ENCODE results near the gene TAPT1. TPM values are rescaled to one million over a fixed set of nuclear protein-coding genes. Genes with fewer than 3 reads are reported as not detected.

TAPT1 gene
- total RNA-seq, 1 experiment from 2014 or later: 11.1 TPM

DNA sequence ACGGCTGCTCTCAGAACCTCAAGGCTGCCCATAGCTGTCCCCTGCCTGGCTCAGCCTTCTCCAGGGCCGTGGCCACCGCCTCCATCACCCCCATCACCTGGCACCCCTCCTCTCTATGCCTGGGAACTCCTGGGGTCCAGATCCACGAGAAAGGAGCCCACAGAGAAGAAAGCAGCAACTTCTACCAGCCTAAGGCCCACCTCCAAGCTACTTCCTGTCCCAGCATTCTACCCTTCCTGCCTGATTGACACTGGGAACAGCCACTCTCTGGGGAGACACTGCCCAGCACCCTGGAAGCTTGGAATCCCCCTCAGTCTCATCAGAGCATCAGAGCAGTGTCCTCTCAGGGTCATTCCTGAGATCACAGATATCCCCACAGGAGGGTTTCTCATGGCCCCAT lies 105.6 kb downstream of the TAPT1 start:
- Histone ChIP-seq H2BK5ac (ENCODE audit: insufficient read length, low read length) (no peak overlapping the region), H3K79me2 (ENCODE audit: insufficient read depth, low read length) (no peaks in the 10 kb centered on the region), H3K23me2 (ENCODE audit: insufficient read length, low read depth, low read length, poor library complexity, severe bottlenecking) (no peaks in the 10 kb centered on the region), H4K20me1 (ENCODE audit: control insufficient read depth, insufficient read depth, insufficient read length) (no peaks in the 10 kb centered on the region), H2BK15ac (ENCODE audit: low read depth, low read length) (no peak overlapping the region), H3K9me3 (ENCODE audit: control insufficient read depth, low read depth, low read length) (no peaks in the 10 kb centered on the region), H3T11ph (ENCODE audit: low read length) (no peak overlapping the region), H3K4ac (ENCODE audit: low read depth, low read length) (no peak overlapping the region), H3K18ac (ENCODE audit: insufficient read length, low read depth, low read length) (no peak overlapping the region), H2AK5ac (ENCODE audit: insufficient read length, low read length) (no peak overlapping the region), H2BK12ac (ENCODE audit: insufficient read length, low read depth, low read length) (no peak overlapping the region), H4K8ac (replicated peaks; ENCODE audit: insufficient read length, low read depth, low read length) (no peak overlapping the region), H2AFZ (ENCODE audit: low read length) (no peak overlapping the region), H3K56ac (ENCODE audit: insufficient read length, low read depth, low read length) (no peak overlapping the region), H2BK20ac (ENCODE audit: low read depth, low read length, poor library complexity, severe bottlenecking) (no peak overlapping the region), H4K5ac (ENCODE audit: insufficient read length, low read depth, low read length) (no peak overlapping the region), H3K27me3 (ENCODE audit: insufficient read depth, low read length) (no peaks in the 10 kb centered on the region), H3K27ac (ENCODE audit: insufficient read length, low read depth, low read length) (no peak overlapping the region), H4K91ac (ENCODE audit: insufficient read length, low read depth, low read length) (no peak overlapping the region), H3K23ac (ENCODE audit: insufficient read length, low read depth, low read length) (no peak overlapping the region), H3K79me1 (ENCODE audit: insufficient read depth, low read depth, low read length, poor library complexity, severe bottlenecking) (no peaks in the 10 kb centered on the region), H3K4me2 (ENCODE audit: insufficient read depth, insufficient read length, low read length) (no peak overlapping the region), H2BK120ac (ENCODE audit: low read depth, low read length, poor library complexity, severe bottlenecking) (no peak overlapping the region), H3K9ac (ENCODE audit: extremely low read depth, insufficient read length, low read length) (no peak overlapping the region), H3K4me1 (ENCODE audit: insufficient read depth, low read length) (no peaks in the 10 kb centered on the region), H3K14ac (ENCODE audit: insufficient read depth, low read length) (no peak overlapping the region)
- H3K27me3 Mint-ChIP-seq (ENCODE audit: low read depth): peaks cover 10% of the 10 kb centered on the region
- H3K4me3 Mint-ChIP-seq: no peak overlapping the region
- no peaks in the 10 kb centered on the region for H3K9me3 Mint-ChIP-seq
- peak; percentile 34 for DNase-seq
- TF ChIP-seq, protein P1, sequence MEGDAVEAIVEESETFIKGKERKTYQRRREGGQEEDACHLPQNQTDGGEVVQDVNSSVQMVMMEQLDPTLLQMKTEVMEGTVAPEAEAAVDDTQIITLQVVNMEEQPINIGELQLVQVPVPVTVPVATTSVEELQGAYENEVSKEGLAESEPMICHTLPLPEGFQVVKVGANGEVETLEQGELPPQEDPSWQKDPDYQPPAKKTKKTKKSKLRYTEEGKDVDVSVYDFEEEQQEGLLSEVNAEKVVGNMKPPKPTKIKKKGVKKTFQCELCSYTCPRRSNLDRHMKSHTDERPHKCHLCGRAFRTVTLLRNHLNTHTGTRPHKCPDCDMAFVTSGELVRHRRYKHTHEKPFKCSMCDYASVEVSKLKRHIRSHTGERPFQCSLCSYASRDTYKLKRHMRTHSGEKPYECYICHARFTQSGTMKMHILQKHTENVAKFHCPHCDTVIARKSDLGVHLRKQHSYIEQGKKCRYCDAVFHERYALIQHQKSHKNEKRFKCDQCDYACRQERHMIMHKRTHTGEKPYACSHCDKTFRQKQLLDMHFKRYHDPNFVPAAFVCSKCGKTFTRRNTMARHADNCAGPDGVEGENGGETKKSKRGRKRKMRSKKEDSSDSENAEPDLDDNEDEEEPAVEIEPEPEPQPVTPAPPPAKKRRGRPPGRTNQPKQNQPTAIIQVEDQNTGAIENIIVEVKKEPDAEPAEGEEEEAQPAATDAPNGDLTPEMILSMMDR (conservative IDR thresholded peaks at IDR 0.05): no peak
- no CpG with 5 or more reads among the region's 4 CpGs for WGBS (ENCODE audit: extremely low coverage, insufficient read length, low lambda C conversion rate)
- no peaks in the 10 kb centered on the region for H3K36me3 Mint-ChIP-seq (ENCODE audit: insufficient read depth in 1 of 3, low read depth in 3 of 3)
- no peak overlapping the region; a peak in 1 of 7 replicates for H3K27ac Mint-ChIP-seq
- H3K4me1 Mint-ChIP-seq: peaks cover 0 to 9% of the 10 kb centered on the region in 2 experiments; a peak in 2 of 4 replicates
